Mammary epithelial cell (primary cell): Measurements from ENCODE around the gene LACC1.

Experiments used
- CTCF ChIP-seq, 2 donors: IDR thresholded peaks in 1 of 2; conservative IDR thresholded peaks in 1 of 2; 2 replicates each; pipeline ENCODE4 v1.5.1; 2011 to 2012; ENCODE audit warnings: inconsistent platforms in 2 of 2, low read length in 2 of 2, mild to moderate bottlenecking in 2 of 2, control low read depth in 1 of 2, low read depth in 1 of 2; ENCODE audit not compliant: insufficient read depth in 1 of 2; ENCODE audit errors: extremely low read depth in 1 of 2
- EZH2 ChIP-seq: IDR thresholded peaks from 2 replicates; pipeline ENCODE4 v1.6.1; 2012; ENCODE audit warnings: low read length, inconsistent platforms, borderline replicate concordance

DNA sequence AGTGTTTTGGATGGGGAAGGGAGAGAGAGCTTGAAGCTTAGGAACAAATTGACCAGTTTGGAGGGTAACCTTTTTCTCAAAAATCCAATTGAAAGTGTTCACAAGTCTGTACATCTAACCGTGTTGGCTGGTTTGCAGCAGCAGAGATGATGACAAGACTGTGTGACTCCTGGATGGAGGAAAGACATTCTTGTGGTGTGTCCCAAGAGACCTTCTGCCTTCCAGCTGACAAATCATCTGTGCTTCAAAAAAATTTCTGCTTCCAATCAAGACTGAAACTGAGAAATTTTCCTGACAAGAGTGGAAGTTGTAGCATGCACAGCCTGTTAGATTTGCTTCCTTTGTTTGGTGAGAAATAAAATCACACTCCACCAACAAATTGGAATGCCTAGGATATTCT is 56.2 kb downstream of the LACC1 start:
- TF ChIP-seq EZH2 (no peak), CTCF (conservative IDR thresholded peaks at IDR 0.05 in 1 of 2, IDR thresholded peaks at IDR 0.05 in 1 of 2; ENCODE audit: extremely low read depth in 1 of 2, insufficient read depth in 1 of 2, low read depth in 1 of 2, low read length in 2 of 2) (no peak)
